H9 (cell line): Measurements from ENCODE around the gene ATG14. TPM values are rescaled to one million over a fixed set of nuclear protein-coding genes. Genes with fewer than 3 reads are reported as not detected.

Experiments
- DNase-seq: peaks from one replicate; pipeline ENCODE4 v3.0.0-alpha.2; 2017
- H2AFZ ChIP-seq: one replicate; pipeline ENCODE4 v1.6.1; 2013; ENCODE audit warnings: mild to moderate bottlenecking, low read length, control low read depth, moderate library complexity
- H2AK5ac ChIP-seq: 2 replicates; pipeline ENCODE4 v1.6.1; 2013; ENCODE audit warnings: low read length, control low read depth, mixed read lengths; ENCODE audit not compliant: insufficient read length
- H2BK120ac ChIP-seq: one replicate; pipeline ENCODE4 v1.6.1; 2013; ENCODE audit warnings: low read depth, mild to moderate bottlenecking, low read length, control low read depth, inconsistent platforms; ENCODE audit not compliant: poor library complexity, severe bottlenecking
- H2BK12ac ChIP-seq: 2 replicates; pipeline ENCODE4 v1.6.1; 2013; ENCODE audit warnings: low read length, control low read depth, mixed read lengths, low read depth; ENCODE audit not compliant: insufficient read length
- H2BK15ac ChIP-seq: 2 replicates; pipeline ENCODE4 v1.6.1; 2013; ENCODE audit warnings: low read depth, low read length, control low read depth
- H2BK20ac ChIP-seq: one replicate; pipeline ENCODE4 v1.6.1; 2013; ENCODE audit warnings: low read depth, mild to moderate bottlenecking, low read length, control low read depth, inconsistent platforms; ENCODE audit not compliant: poor library complexity, severe bottlenecking
- H2BK5ac ChIP-seq: 2 replicates; pipeline ENCODE4 v1.6.1; 2013; ENCODE audit warnings: low read length, control low read depth, mixed read lengths; ENCODE audit not compliant: insufficient read length
- H3K14ac ChIP-seq: 2 replicates; pipeline ENCODE4 v1.6.1; 2013; ENCODE audit warnings: low read length, control low read depth; ENCODE audit not compliant: insufficient read depth
- H3K18ac ChIP-seq: 2 replicates; pipeline ENCODE4 v1.6.1; 2013; ENCODE audit warnings: low read depth, mild to moderate bottlenecking, mixed read lengths, low read length, control low read depth; ENCODE audit not compliant: insufficient read length
- H3K23ac ChIP-seq: 2 replicates; pipeline ENCODE4 v1.6.1; 2013; ENCODE audit warnings: low read length, control low read depth, mixed read lengths, low read depth; ENCODE audit not compliant: insufficient read length
- H3K23me2 ChIP-seq: 2 replicates; pipeline ENCODE4 v1.6.1; 2013; ENCODE audit warnings: low read depth, mild to moderate bottlenecking, mixed read lengths, low read length, control low read depth; ENCODE audit not compliant: insufficient read length, poor library complexity, severe bottlenecking
- H3K27ac ChIP-seq: 2 replicates; pipeline ENCODE4 v1.5.1; 2013; ENCODE audit warnings: low read length, control low read depth, mixed read lengths, low read depth; ENCODE audit not compliant: insufficient read length
- H3K27me3 ChIP-seq: 2 replicates; pipeline ENCODE4 v1.6.1; 2013; ENCODE audit warnings: low read length, control low read depth, inconsistent platforms; ENCODE audit not compliant: insufficient read depth
- H3K4ac ChIP-seq: 2 replicates; pipeline ENCODE4 v1.6.1; 2013; ENCODE audit warnings: low read depth, mild to moderate bottlenecking, control low read depth, inconsistent platforms, low read length, moderate library complexity
- H3K4me1 ChIP-seq: 2 replicates; pipeline ENCODE4 v1.6.1; 2013; ENCODE audit warnings: low read length, control low read depth, inconsistent platforms; ENCODE audit not compliant: insufficient read depth
- H3K4me2 ChIP-seq: 2 replicates; pipeline ENCODE4 v1.6.1; 2013; ENCODE audit warnings: low read length, control low read depth, mixed read lengths; ENCODE audit not compliant: insufficient read length, insufficient read depth
- H3K56ac ChIP-seq: 2 replicates; pipeline ENCODE4 v1.6.1; 2013; ENCODE audit warnings: low read depth, mild to moderate bottlenecking, mixed read lengths, low read length, control low read depth; ENCODE audit not compliant: insufficient read length
- H3K79me1 ChIP-seq: 2 replicates; pipeline ENCODE4 v1.6.1; 2013; ENCODE audit warnings: low read depth, mild to moderate bottlenecking, moderate library complexity, low read length, control low read depth, inconsistent platforms; ENCODE audit not compliant: insufficient read depth, poor library complexity, severe bottlenecking
- H3K79me2 ChIP-seq: 2 replicates; pipeline ENCODE4 v1.6.1; 2013; ENCODE audit warnings: low read length, control low read depth, inconsistent platforms; ENCODE audit not compliant: insufficient read depth
- H3K9ac ChIP-seq: 2 replicates; pipeline ENCODE4 v1.6.1; 2013; ENCODE audit warnings: low read length, control low read depth, mixed read lengths; ENCODE audit not compliant: insufficient read length; ENCODE audit errors: extremely low read depth
- H3K9me3 ChIP-seq: one replicate; pipeline ENCODE4 v1.6.1; 2013; ENCODE audit warnings: low read depth, low read length, inconsistent platforms; ENCODE audit not compliant: control insufficient read depth
- H3T11ph ChIP-seq: one replicate; pipeline ENCODE4 v1.6.1; 2013; ENCODE audit warnings: mild to moderate bottlenecking, low read length, control low read depth, inconsistent platforms
- H4K20me1 ChIP-seq: one replicate; pipeline ENCODE4 v1.6.1; 2013; ENCODE audit not compliant: control insufficient read depth, insufficient read length, insufficient read depth
- H4K5ac ChIP-seq: 2 replicates; pipeline ENCODE4 v1.6.1; 2013; ENCODE audit warnings: low read depth, mild to moderate bottlenecking, mixed read lengths, low read length, control low read depth; ENCODE audit not compliant: insufficient read length
- H4K8ac ChIP-seq: replicated peaks from 2 replicates; pipeline ENCODE4 v1.6.1; 2013; ENCODE audit warnings: low read length, control low read depth, mixed read lengths, low read depth; ENCODE audit not compliant: insufficient read length
- H4K91ac ChIP-seq: 2 replicates; pipeline ENCODE4 v1.6.1; 2013; ENCODE audit warnings: low read depth, mild to moderate bottlenecking, moderate library complexity, mixed read lengths, low read length, control low read depth; ENCODE audit not compliant: insufficient read length
- H3K27ac Mint-ChIP-seq, 3 experiments: 2 replicates in 2 of 3; 3 replicates in 1 of 3; pipeline ENCODE4 v1.8.0; 2020 to 2021; ENCODE audit warnings: mixed read lengths in 3 of 3, mild to moderate bottlenecking in 1 of 3, moderate library complexity in 1 of 3
- H3K27me3 Mint-ChIP-seq: 2 replicates; pipeline ENCODE4 v1.8.0; 2021; ENCODE audit warnings: low read depth, mild to moderate bottlenecking, moderate library complexity, mixed read lengths
- H3K36me3 Mint-ChIP-seq, 3 experiments: 2 replicates in 2 of 3; 3 replicates in 1 of 3; pipeline ENCODE4 v1.8.0; 2020 to 2021; ENCODE audit warnings: low read depth in 3 of 3, mixed read lengths in 3 of 3; ENCODE audit not compliant: insufficient read depth in 1 of 3
- H3K4me1 Mint-ChIP-seq, 2 experiments: 2 replicates each; pipeline ENCODE4 v1.8.0; 2020; ENCODE audit warnings: mixed read lengths in 2 of 2
- H3K4me3 Mint-ChIP-seq, 2 experiments: 2 replicates in 1 of 2; 3 replicates in 1 of 2; pipeline ENCODE4 v1.8.0; 2020 to 2021; ENCODE audit warnings: mild to moderate bottlenecking in 2 of 2, mixed read lengths in 2 of 2, moderate library complexity in 1 of 2
- H3K9me3 Mint-ChIP-seq, 2 experiments: 2 replicates in 1 of 2; 3 replicates in 1 of 2; pipeline ENCODE4 v1.8.0; 2020; ENCODE audit warnings: mild to moderate bottlenecking in 2 of 2, mixed read lengths in 2 of 2, moderate library complexity in 1 of 2
- WGBS: extraction: QIAGEN DNeasy Blood & Tissue Kit; methylation state at CpG from one replicate; pipeline ENCODE4 v1.1.7; 2013; ENCODE audit warnings: missing lambda C conversion rate, low lambda C conversion rate, mixed read lengths; ENCODE audit not compliant: insufficient read length; ENCODE audit errors: extremely low coverage; 5-methylcytosine and 5-hydroxymethylcytosine counted together
- total RNA-seq: library from RNA; stranded (reverse); gene quantifications from 2 replicates; pipeline ENCODE4 v1.2.1, GENCODE V29; 2021
- TF ChIP-seq, protein P1 (sequence below): fragments of 200-600 bp; sonication (generic); conservative IDR thresholded peaks from 3 replicates; pipeline ENCODE4 v1.8.0; 2021; ENCODE audit warnings: antibody characterized with exemption, mild to moderate bottlenecking

ATG14 gene
- total RNA-seq, 1 experiment from 2014 or later, result 13.6 TPM

- no peak overlapping the region for H3K56ac ChIP-seq
- no peak overlapping the region for H3K9ac ChIP-seq
- Mint-ChIP-seq H3K9me3 (no peaks in the 10 kb centered on the region), H3K27me3 (no peaks in the 10 kb centered on the region), H3K36me3 (peaks cover 2 to 40% (median 18%) of the 10 kb centered on the region in 3 experiments; a peak in 6 of 7 replicates), H3K4me1 (peaks cover 7 to 9% of the 10 kb centered on the region in 2 experiments), H3K27ac (peak overlapping the region in 1 of 3 experiments; percentile 58; a peak in 1 of 7 replicates), H3K4me3 (no peak overlapping the region)
- no peak overlapping the region for H2BK12ac ChIP-seq
- H4K5ac ChIP-seq, result no peak overlapping the region
- H3K79me1 ChIP-seq, result no peaks in the 10 kb centered on the region
- TF ChIP-seq, protein P1, sequence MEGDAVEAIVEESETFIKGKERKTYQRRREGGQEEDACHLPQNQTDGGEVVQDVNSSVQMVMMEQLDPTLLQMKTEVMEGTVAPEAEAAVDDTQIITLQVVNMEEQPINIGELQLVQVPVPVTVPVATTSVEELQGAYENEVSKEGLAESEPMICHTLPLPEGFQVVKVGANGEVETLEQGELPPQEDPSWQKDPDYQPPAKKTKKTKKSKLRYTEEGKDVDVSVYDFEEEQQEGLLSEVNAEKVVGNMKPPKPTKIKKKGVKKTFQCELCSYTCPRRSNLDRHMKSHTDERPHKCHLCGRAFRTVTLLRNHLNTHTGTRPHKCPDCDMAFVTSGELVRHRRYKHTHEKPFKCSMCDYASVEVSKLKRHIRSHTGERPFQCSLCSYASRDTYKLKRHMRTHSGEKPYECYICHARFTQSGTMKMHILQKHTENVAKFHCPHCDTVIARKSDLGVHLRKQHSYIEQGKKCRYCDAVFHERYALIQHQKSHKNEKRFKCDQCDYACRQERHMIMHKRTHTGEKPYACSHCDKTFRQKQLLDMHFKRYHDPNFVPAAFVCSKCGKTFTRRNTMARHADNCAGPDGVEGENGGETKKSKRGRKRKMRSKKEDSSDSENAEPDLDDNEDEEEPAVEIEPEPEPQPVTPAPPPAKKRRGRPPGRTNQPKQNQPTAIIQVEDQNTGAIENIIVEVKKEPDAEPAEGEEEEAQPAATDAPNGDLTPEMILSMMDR, result no peak
- H3T11ph ChIP-seq, result no peak overlapping the region
- no peak overlapping the region for H4K8ac ChIP-seq
- H2BK120ac ChIP-seq, result no peak overlapping the region
- H3K18ac ChIP-seq, result no peak overlapping the region
- no peak overlapping the region for H3K27ac ChIP-seq
- no peak overlapping the region for H2AFZ ChIP-seq
- H3K4me2 ChIP-seq, result no peak overlapping the region
- no peaks in the 10 kb centered on the region for H3K23me2 ChIP-seq
- no peaks in the 10 kb centered on the region for H3K27me3 ChIP-seq
- no peak overlapping the region for H2AK5ac ChIP-seq
- H3K23ac ChIP-seq, result no peak overlapping the region
- H4K20me1 ChIP-seq, result no peaks in the 10 kb centered on the region
- no peak overlapping the region for H3K14ac ChIP-seq
- DNase-seq, result no peak
- H2BK20ac ChIP-seq, result no peak overlapping the region
- H3K79me2 ChIP-seq, result no peaks in the 10 kb centered on the region
- no peaks in the 10 kb centered on the region for H3K4me1 ChIP-seq
- H4K91ac ChIP-seq, result no peak overlapping the region
- H3K4ac ChIP-seq, result no peak overlapping the region
- H2BK15ac ChIP-seq, result no peak overlapping the region
- H2BK5ac ChIP-seq, result no peak overlapping the region
- H3K9me3 ChIP-seq, result no peaks in the 10 kb centered on the region
- no CpG with 5 or more reads among the region's 6 CpGs for WGBS
These were observed 25.4 kb downstream of the ATG14 start for GRCh38 chr14:55386037-55386808.
